ENCODE measurements around the gene FAF1. TPM values are rescaled to one million over a fixed set of nuclear protein-coding genes. Genes with fewer than 3 reads are reported as not detected.

FAF1 gene
- total RNA-seq, 2 donors from 2014 or later: 17.8 to 27.5 TPM

DNA sequence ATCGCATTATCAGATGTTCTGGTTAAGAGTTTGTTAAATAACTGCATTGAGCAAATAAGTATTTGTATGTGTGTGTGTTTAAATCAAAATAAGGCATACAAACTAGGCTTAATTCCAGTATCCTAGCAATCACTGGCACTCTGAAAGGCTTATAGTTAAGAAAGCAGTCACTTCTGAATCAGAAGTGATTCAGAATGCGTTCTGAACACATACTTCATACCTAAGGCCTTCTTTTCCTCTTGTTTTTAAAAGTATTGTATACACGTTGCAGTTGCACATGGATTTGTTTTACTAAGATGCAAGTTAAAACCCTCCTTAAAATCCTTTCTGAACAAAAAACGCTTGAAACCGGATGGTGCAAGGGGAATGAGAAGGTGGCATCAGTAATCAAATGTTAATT is 298.4 kb downstream of the FAF1 start:
- no peak overlapping the region for H3K4me3 ChIP-seq
- DNase-seq: no peak
- intact Hi-C loops (cut with DNase I): no loop called here
- TF ChIP-seq POLR2A (IDR thresholded peaks at IDR 0.05) (no peak), CTCF (IDR thresholded peaks at IDR 0.05) (no peak)
- H3K36me3 ChIP-seq (replicated peaks in 1 of 2; ENCODE audit: insufficient read depth in 1 of 2, low read depth in 2 of 2): no peaks in the 10 kb centered on the region
- no peak for ATAC-seq
- WGBS, 2 donors: 86 to 89% methylated on average over 5 of the region's 5 CpGs
- no peak overlapping the region for H3K27ac ChIP-seq
- no peaks in the 10 kb centered on the region for H3K9me3 ChIP-seq
- H3K27me3 ChIP-seq: no peaks in the 10 kb centered on the region
- peaks cover 2% of the 10 kb centered on the region for H3K4me1 ChIP-seq

DNA sequence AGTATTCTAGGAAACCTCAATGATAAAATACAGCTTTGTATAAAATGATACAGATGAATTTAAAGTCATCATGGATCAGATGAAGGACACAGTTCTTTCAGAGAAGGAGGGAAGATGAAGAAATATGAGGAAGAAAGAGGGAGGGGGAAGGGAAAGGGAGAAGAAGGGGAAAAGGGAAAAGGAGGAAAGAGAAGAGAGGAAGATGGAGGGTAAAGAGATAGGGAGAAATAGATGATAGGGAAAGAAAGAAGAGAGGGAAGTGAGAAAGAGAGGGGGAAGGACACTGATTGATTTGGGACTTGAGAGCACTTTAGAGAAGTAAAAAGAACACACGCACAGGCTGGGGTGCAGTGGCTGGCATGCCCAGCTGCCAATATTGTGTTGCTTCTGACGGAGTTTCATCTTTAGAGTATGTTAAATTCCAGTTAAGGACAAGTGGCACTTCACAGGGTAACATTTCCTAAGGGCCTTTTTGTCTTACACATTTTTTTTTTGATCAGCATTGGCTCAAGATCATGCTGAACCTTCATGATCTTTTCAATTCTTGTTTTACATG is 300.9 kb downstream of the FAF1 start:
- Histone ChIP-seq H3K36me3 (replicated peaks in 1 of 2; ENCODE audit: insufficient read depth in 1 of 2, low read depth in 2 of 2) (no peaks in the 10 kb centered on the region), H3K27ac (no peak overlapping the region), H3K27me3 (no peaks in the 10 kb centered on the region), H3K4me1 (no peaks in the 10 kb centered on the region), H3K4me3 (no peak overlapping the region), H3K9me3 (no peaks in the 10 kb centered on the region)
- intact Hi-C loops (cut with DNase I): no loop called here
- DNase-seq (no peak), ATAC-seq (no peak)
- 89 to 96% methylated on average over 2 of the region's 2 CpGs for WGBS, 2 donors
- no peak for TF ChIP-seq POLR2A (IDR thresholded peaks at IDR 0.05)

- no peak for TF ChIP-seq CTCF (IDR thresholded peaks at IDR 0.05)
- no peak for TF ChIP-seq POLR2A (IDR thresholded peaks at IDR 0.05)
- intact Hi-C loops (cut with DNase I): no loop called here
- Histone ChIP-seq H3K36me3 (replicated peaks in 1 of 2; ENCODE audit: insufficient read depth in 1 of 2, low read depth in 2 of 2) (no peaks in the 10 kb centered on the region), H3K9me3 (no peaks in the 10 kb centered on the region), H3K27ac (no peak overlapping the region), H3K4me3 (no peak overlapping the region), H3K27me3 (no peaks in the 10 kb centered on the region), H3K4me1 (no peaks in the 10 kb centered on the region)
- ATAC-seq (no peak), DNase-seq (no peak)
- WGBS, 2 donors: 60 to 85% methylated on average over 2 of the region's 2 CpGs
Measured at GRCh38 chr1:50658459-50659076, 301.5 kb downstream of the FAF1 start.

GRCh38 chr1:50656931-50657330 is 303.1 kb downstream of the FAF1 start:
- intact Hi-C loops (cut with DNase I): no loop called here
- no peak for TF ChIP-seq POLR2A (IDR thresholded peaks at IDR 0.05)
- Histone ChIP-seq H3K4me1 (peaks cover 6% of the 10 kb centered on the region), H3K9me3 (no peaks in the 10 kb centered on the region), H3K27ac (no peak overlapping the region), H3K27me3 (no peaks in the 10 kb centered on the region), H3K4me3 (no peak overlapping the region), H3K36me3 (replicated peaks in 1 of 2; ENCODE audit: insufficient read depth in 1 of 2, low read depth in 2 of 2) (no peaks in the 10 kb centered on the region)
- 76 to 94% methylated on average over 3 of the region's 3 CpGs for WGBS, 2 donors
- ATAC-seq: no peak
- DNase-seq: no peak

DNA sequence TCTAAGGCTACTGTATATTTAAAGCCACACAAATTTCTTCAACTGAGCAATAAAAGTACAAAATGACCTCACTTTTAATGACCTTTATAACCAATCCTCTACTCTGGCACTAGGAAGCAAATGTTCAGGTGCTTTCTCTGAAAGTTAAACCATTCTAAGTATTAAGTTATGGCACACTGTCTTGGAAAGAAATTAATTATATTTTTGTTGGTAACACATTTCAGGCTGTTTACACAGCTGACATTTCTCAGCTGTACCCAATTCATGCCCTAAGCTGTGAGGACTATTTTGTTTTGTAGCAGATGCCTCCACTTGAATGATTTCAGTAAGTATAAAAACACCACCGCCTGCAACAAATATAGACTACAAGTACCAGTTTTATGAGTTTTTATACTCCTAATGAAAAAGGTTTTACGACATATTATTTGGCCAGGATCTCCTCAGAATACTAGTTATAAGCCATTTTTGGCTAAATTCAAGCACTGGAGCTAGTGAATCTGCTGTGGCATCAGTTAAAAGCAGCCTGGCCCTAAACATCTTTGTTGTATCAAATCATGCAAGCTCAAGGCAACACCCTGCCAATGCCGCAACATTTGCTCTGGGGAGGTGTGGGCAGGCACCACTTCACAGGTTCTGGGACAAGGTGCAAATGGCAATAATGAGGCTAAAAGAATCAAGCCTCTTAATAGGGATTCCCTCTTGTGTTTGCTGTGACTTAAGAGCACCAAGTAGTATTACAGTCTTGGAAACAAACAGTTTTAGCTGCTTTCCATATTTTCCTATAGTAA is 308.4 kb downstream of the FAF1 start:
- H3K27ac ChIP-seq: peak overlapping the region in 1 of 4 donors; percentile 7

GRCh38 chr1:50646526-50646925 is 313.5 kb downstream of the FAF1 start:
- TF ChIP-seq CTCF (IDR thresholded peaks at IDR 0.05): no peak
- TF ChIP-seq POLR2A (IDR thresholded peaks at IDR 0.05): no peak
- ATAC-seq: no peak
- 94 to 97% methylated on average over 2 of the region's 2 CpGs for WGBS, 2 donors

More for the DNA sequence above, 308.4 kb downstream of the FAF1 start:
- no peaks in the 10 kb centered on the region for H3K9me3 ChIP-seq
- no peak for ATAC-seq
- H3K4me1 ChIP-seq: peaks cover 13% of the 10 kb centered on the region
- H3K27me3 ChIP-seq: no peaks in the 10 kb centered on the region
- intact Hi-C loops (cut with DNase I): no loop called here
- 36 to 50% methylated on average over 3 of the region's 3 CpGs for WGBS, 2 donors
- H3K4me3 ChIP-seq: no peak overlapping the region
- TF ChIP-seq POLR2A (IDR thresholded peaks at IDR 0.05): no peak
- peak in 1 of 4 donors; percentile 5 for DNase-seq
- H3K36me3 ChIP-seq (replicated peaks in 1 of 2; ENCODE audit: insufficient read depth in 1 of 2, low read depth in 2 of 2): no peaks in the 10 kb centered on the region

More at GRCh38 chr1:50646526-50646925, 313.5 kb downstream of the FAF1 start:
- no peak for DNase-seq
- Histone ChIP-seq H3K27ac (no peak overlapping the region), H3K4me1 (peaks cover 3% of the 10 kb centered on the region), H3K27me3 (no peaks in the 10 kb centered on the region), H3K36me3 (replicated peaks in 1 of 2; ENCODE audit: insufficient read depth in 1 of 2, low read depth in 2 of 2) (no peaks in the 10 kb centered on the region), H3K4me3 (no peak overlapping the region), H3K9me3 (no peaks in the 10 kb centered on the region)
- intact Hi-C loops (cut with DNase I): no loop called here
